HL-60 (cell line): ENCODE measurements around the gene ECI1.

ENCODE experiments used
- DNase-seq, 2 experiments: peaks; one replicate each; pipeline ENCODE4 v3.0.0-alpha.2; 2010 to 2020; ENCODE audit warnings: low read depth in 1 of 2, low spot score in 1 of 2
- H3K27ac ChIP-seq: fragments of 250-450 bp; sonication (Bioruptor Pico); replicated peaks from 2 replicates; pipeline ENCODE4 v1.5.1; 2020; ENCODE audit warnings: mild to moderate bottlenecking, moderate library complexity
- H3K27me3 ChIP-seq: fragments of 250-450 bp; sonication (Bioruptor Pico); 2 replicates; pipeline ENCODE4 v1.5.1; 2021; ENCODE audit warnings: mild to moderate bottlenecking, moderate library complexity; ENCODE audit not compliant: insufficient read depth, poor library complexity, severe bottlenecking
- H3K4me3 ChIP-seq: replicated peaks from 2 replicates; pipeline ENCODE4 v1.5.1; 2011; ENCODE audit warnings: mild to moderate bottlenecking, control low read depth, low read length; ENCODE audit not compliant: insufficient read depth
- CTCF ChIP-seq: IDR thresholded peaks from one replicate; pipeline ENCODE4 v1.5.1; 2011; ENCODE audit warnings: low read length, control low read depth, inconsistent platforms; ENCODE audit not compliant: insufficient read depth
- GABPA ChIP-seq: IDR thresholded peaks from 2 replicates; pipeline ENCODE4 v1.6.1; 2012; ENCODE audit warnings: low read depth
- POLR2AphosphoS5 ChIP-seq: IDR thresholded peaks from 2 replicates; pipeline ENCODE4 v1.6.1; 2012; ENCODE audit warnings: low read depth
- REST ChIP-seq: IDR thresholded peaks from 2 replicates; pipeline ENCODE4 v1.6.1; 2012; ENCODE audit warnings: low read depth; ENCODE audit not compliant: insufficient replicate concordance
- SPI1 ChIP-seq: IDR thresholded peaks from 2 replicates; pipeline ENCODE4 v1.6.1; 2012; ENCODE audit warnings: low read depth, mild to moderate bottlenecking, borderline replicate concordance

ECI1 gene

GRCh38 chr16:2282866-2283555 is 31.6 kb upstream of the ECI1 start:
- no peak for DNase-seq
- Histone ChIP-seq H3K27me3 (no peaks in the 10 kb centered on the region), H3K27ac (no peak overlapping the region), H3K4me3 (no peak overlapping the region)
- TF ChIP-seq REST (no peak), GABPA (no peak), CTCF (no peak), SPI1 (no peak), POLR2AphosphoS5 (no peak)

GRCh38 chr16:2282262-2282661 is 30.9 kb upstream of the ECI1 start:
- TF ChIP-seq CTCF: no peak
- TF ChIP-seq GABPA: no peak
- TF ChIP-seq SPI1: peak; percentile 76; the same call in 1 of the 2 replicates
- H3K27ac ChIP-seq: no peak overlapping the region
- DNase-seq: no peak
- H3K4me3 ChIP-seq: no peak overlapping the region
- H3K27me3 ChIP-seq: no peaks in the 10 kb centered on the region

- DNase-seq: no peak
- TF ChIP-seq REST (peak; percentile 86), SPI1 (no peak)
Measured at GRCh38 chr16:2280981-2281542, 29.7 kb upstream of the ECI1 start.

GRCh38 chr16:2280461-2280860 is 29.1 kb upstream of the ECI1 start:
- TF ChIP-seq GABPA: no peak
- no peak for TF ChIP-seq SPI1
- TF ChIP-seq POLR2AphosphoS5: no peak
- no peak for TF ChIP-seq CTCF
- TF ChIP-seq REST: no peak
- Histone ChIP-seq H3K4me3 (no peak overlapping the region), H3K27ac (no peak overlapping the region), H3K27me3 (no peaks in the 10 kb centered on the region)
- no peak for DNase-seq

More at GRCh38 chr16:2280981-2281542, 29.7 kb upstream of the ECI1 start:
- Histone ChIP-seq H3K27me3 (no peaks in the 10 kb centered on the region), H3K4me3 (no peak overlapping the region), H3K27ac (no peak overlapping the region)
